Measurements from ENCODE around the gene SPEN.
A peak's percentile ranks its signal among the peaks of the same experiment; 100 is the strongest.

Gene SPEN

GRCh38 chr1:15948595-15949452 is 101.3 kb downstream of the SPEN start:
- DNase-seq: no peak

GRCh38 chr1:15949453-15950245 is 102.1 kb downstream of the SPEN start:
- no peak for DNase-seq

- no peak for DNase-seq
Observed at GRCh38 chr1:15950302-15950701, 102.8 kb downstream of the SPEN start.

GRCh38 chr1:15950763-15951295 is 103.3 kb downstream of the SPEN start:
- no peak for DNase-seq

GRCh38 chr1:15951341-15952153 is 104.0 kb downstream of the SPEN start:
- no peak for DNase-seq

- no peak for DNase-seq
Observed at GRCh38 chr1:15952317-15953258, 105.1 kb downstream of the SPEN start.

GRCh38 chr1:15953294-15953771 is 105.8 kb downstream of the SPEN start:
- no peak for DNase-seq

- DNase-seq: peak; percentile 87
Observed at GRCh38 chr1:15953791-15954241, 106.3 kb downstream of the SPEN start.

GRCh38 chr1:15954316-15954715 is 106.8 kb downstream of the SPEN start:
- DNase-seq: no peak

GRCh38 chr1:15955552-15955951 is 108.0 kb downstream of the SPEN start:
- DNase-seq: no peak

- DNase-seq: no peak
Observed at GRCh38 chr1:15956150-15956549, 108.6 kb downstream of the SPEN start.

- no peak for DNase-seq
Observed at GRCh38 chr1:15957221-15958095, 110.0 kb downstream of the SPEN start.

- DNase-seq: no peak
Observed at GRCh38 chr1:15958111-15958510, 110.6 kb downstream of the SPEN start.

- no peak for DNase-seq
Observed at GRCh38 chr1:15958793-15959192, 111.3 kb downstream of the SPEN start.

- no peak for DNase-seq
Observed at GRCh38 chr1:15959424-15959823, 111.9 kb downstream of the SPEN start.

- no peak for DNase-seq
Observed at GRCh38 chr1:15959827-15960446, 112.4 kb downstream of the SPEN start.

- DNase-seq: no peak
Observed at GRCh38 chr1:15960808-15961207, 113.3 kb downstream of the SPEN start.

GRCh38 chr1:15961492-15961891 is 114.0 kb downstream of the SPEN start:
- DNase-seq: no peak

GRCh38 chr1:15962176-15962575 is 114.7 kb downstream of the SPEN start:
- no peak for DNase-seq
